ENCODE results near the gene TNFAIP2.

Gene TNFAIP2

GRCh38 chr14:103140316-103141109, 17.3 kb downstream of the TNFAIP2 start:
- H3K27me3 ChIP-seq (ENCODE audit: control insufficient read depth, insufficient read depth, low read length) = no peaks in the 10 kb centered on the region
- H3K27ac ChIP-seq = no peak overlapping the region
- H3K9me3 ChIP-seq (ENCODE audit: control insufficient read depth, low read length) = no peaks in the 10 kb centered on the region

GRCh38 chr14:103141117-103141796, 18.0 kb downstream of the TNFAIP2 start:
- H3K9ac ChIP-seq = no peak overlapping the region
- TF ChIP-seq CTCF (IDR thresholded peaks at IDR 0.05) = peak; percentile 76
- H3K27ac ChIP-seq = peak overlapping the region; percentile 40
- H3K27me3 ChIP-seq (ENCODE audit: control insufficient read depth, insufficient read depth, low read length) = no peaks in the 10 kb centered on the region
- no peaks in the 10 kb centered on the region for H3K36me3 ChIP-seq (ENCODE audit: control insufficient read depth, insufficient read depth, low read length)
- peak overlapping the region; percentile 68 for H2AFZ ChIP-seq
- no peaks in the 10 kb centered on the region for H3K79me2 ChIP-seq
- H3K4me1 ChIP-seq = peaks cover 32% of the 10 kb centered on the region
- peak overlapping the region; percentile 32 for H3K4me2 ChIP-seq (ENCODE audit: low read length)
- H3K4me3 ChIP-seq (ENCODE audit: low read depth, low read length) = peak overlapping the region; percentile 29
- H3K9me3 ChIP-seq (ENCODE audit: control insufficient read depth, low read length) = no peaks in the 10 kb centered on the region

More at GRCh38 chr14:103140316-103141109, 17.3 kb downstream of the TNFAIP2 start:
- Histone ChIP-seq H3K4me2 (ENCODE audit: low read length) (peak overlapping the region; percentile 32), H3K4me3 (ENCODE audit: low read depth, low read length) (peak overlapping the region; percentile 29), H3K4me1 (peaks cover 33% of the 10 kb centered on the region), H3K36me3 (ENCODE audit: control insufficient read depth, insufficient read depth, low read length) (no peaks in the 10 kb centered on the region), H3K9ac (no peak overlapping the region), H3K79me2 (no peaks in the 10 kb centered on the region), H2AFZ (no peak overlapping the region)
- TF ChIP-seq CTCF (IDR thresholded peaks at IDR 0.05) = no peak

GRCh38 chr14:103142026-103142425, 18.8 kb downstream of the TNFAIP2 start:
- Histone ChIP-seq H3K9me3 (ENCODE audit: control insufficient read depth, low read length) (no peaks in the 10 kb centered on the region), H3K27me3 (ENCODE audit: control insufficient read depth, insufficient read depth, low read length) (no peaks in the 10 kb centered on the region), H3K27ac (peak overlapping the region; percentile 40), H2AFZ (peak overlapping the region; percentile 68), H3K4me3 (ENCODE audit: low read depth, low read length) (no peak overlapping the region), H3K79me2 (no peaks in the 10 kb centered on the region), H3K4me1 (peaks cover 32% of the 10 kb centered on the region), H3K36me3 (ENCODE audit: control insufficient read depth, insufficient read depth, low read length) (no peaks in the 10 kb centered on the region), H3K4me2 (ENCODE audit: low read length) (no peak overlapping the region), H3K9ac (no peak overlapping the region)
- TF ChIP-seq CTCF (IDR thresholded peaks at IDR 0.05) = peak; percentile 44

GRCh38 chr14:103142721-103143302, 19.6 kb downstream of the TNFAIP2 start:
- H3K36me3 ChIP-seq (ENCODE audit: control insufficient read depth, insufficient read depth, low read length) = no peaks in the 10 kb centered on the region
- peak overlapping the region; percentile 40 for H3K27ac ChIP-seq
- H3K4me1 ChIP-seq = peaks cover 32% of the 10 kb centered on the region
- no peaks in the 10 kb centered on the region for H3K27me3 ChIP-seq (ENCODE audit: control insufficient read depth, insufficient read depth, low read length)
- no peak for TF ChIP-seq CTCF (IDR thresholded peaks at IDR 0.05)
- H3K4me2 ChIP-seq (ENCODE audit: low read length) = no peak overlapping the region
- H3K79me2 ChIP-seq = no peaks in the 10 kb centered on the region
- peak overlapping the region; percentile 68 for H2AFZ ChIP-seq
- H3K9me3 ChIP-seq (ENCODE audit: control insufficient read depth, low read length) = no peaks in the 10 kb centered on the region
- no peak overlapping the region for H3K9ac ChIP-seq
- no peak overlapping the region for H3K4me3 ChIP-seq (ENCODE audit: low read depth, low read length)

All from parathyroid adenoma (tissue), 2 donors.